GM19025 (cell line): Measurements from ENCODE around the gene ZBTB3.
"Not testable (repeated sequence)": the region's sequence is repeated elsewhere in the genome, so short reads cannot be mapped to it uniquely, and the experiment has no call there.

Experiments
- ATAC-seq: cut with Tn5 transposase; IDR thresholded peaks from one replicate; pipeline ENCODE4 v1.9.1; 2021; ENCODE audit warnings: mild to moderate bottlenecking, low read depth, moderate library complexity; ENCODE audit not compliant: unreplicated experiment

ZBTB3 gene

GRCh38 chr11:62757846-62758788 lies 4.2 kb upstream of the ZBTB3 start:
- no peak for ATAC-seq

- no peak for ATAC-seq
Observed at GRCh38 chr11:62755086-62755615, 1.2 kb upstream of the ZBTB3 start.

- no peak for ATAC-seq
Observed at GRCh38 chr11:62752994-62753735, 795 bp downstream of the ZBTB3 start.

DNA sequence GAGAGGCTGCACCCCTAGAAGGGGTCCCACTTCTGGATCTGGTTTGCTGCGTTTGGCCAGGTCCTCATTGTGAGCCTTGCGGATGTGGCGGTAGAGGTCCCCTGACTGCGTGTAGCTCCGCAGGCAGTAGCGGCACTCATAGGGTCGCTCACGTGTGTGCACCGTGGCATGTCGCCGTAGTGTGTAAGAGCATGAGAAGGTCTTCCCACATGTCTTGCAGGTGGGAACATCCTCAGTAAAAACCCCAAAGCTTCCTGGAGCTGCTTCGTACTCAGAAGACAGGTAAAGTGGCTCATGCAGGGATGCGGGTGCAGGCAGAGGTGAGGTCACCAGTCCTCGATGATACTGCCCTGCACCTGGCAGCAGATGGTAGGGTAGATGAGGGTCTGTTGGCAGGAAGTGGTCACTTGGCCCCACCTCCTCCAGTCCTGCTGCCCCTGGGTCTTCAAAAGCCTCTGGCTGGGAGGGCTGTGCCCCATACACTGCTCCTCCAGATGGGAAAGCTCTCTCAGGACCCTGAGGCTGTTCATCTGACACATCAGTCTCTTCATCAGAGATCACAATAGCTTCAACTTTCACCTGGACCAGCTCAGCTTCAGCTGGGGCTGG lies 1.7 kb downstream of the ZBTB3 start:
- no peak for ATAC-seq

DNA sequence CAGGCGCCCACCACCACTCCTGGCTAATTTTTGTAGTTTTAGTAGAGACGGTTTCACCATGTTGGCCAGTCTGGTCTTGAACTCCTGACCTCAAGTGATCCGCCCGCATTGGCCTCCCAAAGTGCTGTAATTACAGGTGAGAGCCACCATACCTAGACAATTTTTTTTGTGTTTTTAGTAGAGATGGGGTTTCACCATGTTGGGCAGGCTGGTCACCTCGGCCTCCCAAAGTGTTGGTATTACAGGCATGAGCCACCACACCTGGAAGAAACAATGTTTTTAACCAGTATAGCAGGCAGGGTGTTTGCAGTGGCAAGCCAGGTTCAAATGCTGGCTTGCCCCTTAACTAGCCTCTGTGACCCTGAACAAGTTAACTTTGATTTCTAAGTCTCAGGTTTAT lies 4.0 kb downstream of the ZBTB3 start:
- ATAC-seq, result not testable (repeated sequence)

DNA sequence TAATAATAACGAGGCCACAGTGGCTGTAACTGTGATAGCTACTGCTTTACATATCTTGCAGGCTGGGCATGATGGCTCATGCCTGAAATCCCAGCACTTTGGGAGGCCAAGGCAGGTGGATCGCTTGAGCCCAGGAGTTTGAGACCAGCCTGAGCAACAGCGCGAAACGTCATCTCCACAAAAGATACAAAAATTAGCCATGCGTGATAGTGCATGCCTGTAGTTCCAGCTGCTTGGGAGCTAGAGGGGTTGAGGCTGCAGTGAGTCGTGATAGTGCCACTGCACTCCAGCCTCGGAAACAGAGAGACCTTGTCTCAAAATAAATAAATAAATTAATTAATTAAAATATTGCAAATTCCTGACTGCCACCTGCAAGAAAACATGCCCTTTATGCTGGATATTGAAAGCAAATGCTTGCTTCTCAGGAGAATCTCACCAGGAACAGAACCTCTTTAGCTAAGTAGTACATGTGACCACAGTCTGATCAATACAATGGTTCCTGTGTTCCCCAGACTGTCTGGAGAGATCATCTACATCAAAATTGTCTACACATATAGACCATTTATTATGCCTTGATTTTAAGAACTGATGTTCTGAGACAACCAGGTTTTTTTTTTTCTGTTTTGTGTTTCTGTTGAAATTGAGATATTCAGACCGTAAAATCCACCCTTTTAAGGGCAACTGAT lies 6.3 kb downstream of the ZBTB3 start:
- ATAC-seq, result no peak

DNA sequence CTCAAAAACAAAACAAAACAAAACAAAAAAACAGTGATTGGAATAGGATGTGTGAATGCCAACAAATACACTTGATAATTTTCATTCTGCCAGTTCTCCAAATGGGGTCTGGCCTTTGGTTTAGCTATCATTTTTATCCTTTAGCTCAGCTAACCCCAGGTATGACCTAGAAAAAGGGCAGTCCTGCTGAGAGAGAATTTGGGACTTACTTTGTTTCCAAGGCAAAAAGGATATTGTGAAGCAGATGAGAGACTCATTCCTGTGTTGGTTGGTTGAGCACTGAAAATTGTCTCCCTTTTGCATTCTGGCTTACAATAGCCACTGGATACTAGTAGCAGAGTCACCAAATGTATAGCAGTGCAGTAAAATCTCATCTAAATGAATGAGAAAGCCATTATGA lies 16.8 kb downstream of the ZBTB3 start:
- no peak for ATAC-seq

GRCh38 chr11:62732830-62733229 lies 21.1 kb downstream of the ZBTB3 start:
- ATAC-seq, result no peak

DNA sequence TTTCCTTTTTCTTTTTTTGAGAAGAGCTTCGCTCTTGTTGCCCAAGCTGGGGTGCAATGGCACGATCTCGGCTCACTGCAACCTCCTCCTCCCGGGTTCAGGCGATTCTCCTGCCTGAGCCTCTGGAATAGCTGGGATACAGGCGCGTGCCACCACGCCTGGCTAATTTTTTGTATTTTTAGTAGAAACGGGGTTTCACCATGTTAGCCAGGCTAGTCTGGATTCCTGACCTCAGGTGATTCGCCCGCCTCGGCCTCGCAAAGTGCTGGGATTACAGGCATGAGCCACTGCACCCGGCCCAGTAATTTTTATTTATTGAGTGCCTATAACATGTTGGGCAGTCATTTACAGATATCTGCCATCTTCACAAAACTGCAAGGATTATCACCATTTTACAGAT lies 23.9 kb downstream of the ZBTB3 start:
- not testable (repeated sequence) for ATAC-seq

DNA sequence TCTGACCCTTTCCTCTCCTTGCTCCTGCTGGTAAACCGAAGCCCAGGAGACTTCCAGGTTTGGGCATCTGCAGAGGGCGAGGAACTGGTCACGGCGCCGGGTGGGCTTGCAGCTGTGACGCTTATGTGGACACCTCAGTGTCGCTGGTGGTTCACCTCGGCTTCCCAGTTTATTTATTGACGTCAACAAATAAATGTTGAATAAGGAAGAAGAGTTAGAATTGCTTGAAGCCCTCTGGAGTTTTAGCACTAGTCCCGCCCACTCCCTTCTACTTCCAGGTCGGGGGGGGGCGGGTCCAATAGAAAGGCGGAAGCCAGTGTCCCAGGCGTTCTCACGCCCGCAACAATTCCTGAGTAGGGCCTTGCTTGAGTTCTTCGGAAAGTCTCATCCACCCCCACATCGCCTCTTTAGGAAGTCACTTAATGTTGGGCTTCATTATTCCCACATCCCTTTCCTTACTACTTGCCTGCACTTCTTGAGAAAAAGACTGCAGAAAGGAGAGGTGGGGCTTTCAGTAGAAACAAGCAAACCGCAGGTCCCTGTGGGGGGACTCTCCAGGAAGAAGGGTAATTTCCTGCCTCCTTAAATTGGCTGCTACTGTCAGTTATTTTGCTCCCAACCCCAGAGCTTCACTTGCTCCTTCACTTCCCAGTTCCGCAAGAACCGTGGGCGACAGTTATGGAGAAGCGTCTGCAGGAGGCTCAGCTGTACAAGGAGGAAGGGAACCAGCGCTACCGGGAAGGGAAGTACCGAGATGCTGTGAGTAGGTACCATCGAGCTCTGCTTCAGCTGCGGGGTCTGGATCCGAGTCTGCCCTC lies 25.6 kb downstream of the ZBTB3 start, which contains the start of gene TTC9C:
Gene TTC9C, plus strand, starts transcription at position 316 of the 818 bp plus-strand sequence. Its CDS starts 363 bp downstream, at position 679.
- no peak for ATAC-seq

DNA sequence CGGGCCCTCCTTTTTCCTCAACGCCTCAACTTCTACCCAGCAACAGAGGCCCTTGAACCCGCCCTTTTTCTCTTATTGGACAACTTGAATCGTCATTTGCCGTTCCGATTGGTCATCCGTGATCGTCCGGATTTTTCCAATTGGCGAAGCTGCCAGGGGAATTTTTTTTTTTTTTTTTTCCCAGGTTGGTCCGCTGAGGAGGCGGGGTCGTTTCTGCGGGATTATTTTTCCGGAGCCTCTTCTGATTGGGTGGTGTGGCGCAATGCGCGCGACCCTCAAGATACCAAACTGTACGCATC lies 26.1 kb downstream of the ZBTB3 start:
- ATAC-seq, result peak; percentile 43

DNA sequence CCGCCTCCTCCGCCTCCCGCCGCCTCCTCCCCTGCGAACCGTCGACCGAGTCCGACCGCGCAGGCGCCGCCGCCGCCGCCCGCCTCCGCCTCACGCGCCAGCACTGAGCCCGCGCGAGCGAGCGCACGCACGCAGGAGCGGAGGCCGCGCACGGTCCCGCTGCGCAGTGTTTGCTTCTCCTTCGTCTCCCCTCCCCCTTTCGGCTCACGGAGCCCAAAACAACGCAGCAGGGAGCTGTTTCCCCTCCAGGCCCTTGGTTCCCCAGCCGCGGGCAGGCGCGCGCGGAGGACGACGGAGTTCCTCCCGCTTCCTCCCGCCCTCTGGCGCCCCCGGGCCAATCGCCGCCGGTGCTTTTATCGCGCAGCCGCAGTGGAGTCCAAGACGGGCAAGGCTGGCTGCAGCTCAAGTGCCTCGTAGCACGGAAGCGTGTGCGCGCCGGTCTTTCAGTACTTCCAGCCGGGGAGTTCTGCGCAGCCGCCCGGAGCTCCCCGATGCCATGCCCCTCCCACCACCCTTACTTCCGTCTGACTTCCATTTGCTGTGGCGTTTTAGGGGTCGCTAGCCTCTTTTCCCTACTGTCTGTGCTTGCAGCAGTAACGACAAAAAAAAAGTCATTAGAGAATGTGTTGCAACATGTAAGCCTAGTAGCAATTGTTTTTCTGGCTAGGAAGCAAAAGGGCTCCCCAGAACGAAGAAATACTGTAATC lies 26.6 kb downstream of the ZBTB3 start, which contains the start of gene HNRNPUL2:
Gene HNRNPUL2, minus strand, starts transcription at position 293 of the 707 bp plus-strand sequence. CDS start 301 bp downstream, outside the sequence.
- peak; percentile 58 for ATAC-seq

DNA sequence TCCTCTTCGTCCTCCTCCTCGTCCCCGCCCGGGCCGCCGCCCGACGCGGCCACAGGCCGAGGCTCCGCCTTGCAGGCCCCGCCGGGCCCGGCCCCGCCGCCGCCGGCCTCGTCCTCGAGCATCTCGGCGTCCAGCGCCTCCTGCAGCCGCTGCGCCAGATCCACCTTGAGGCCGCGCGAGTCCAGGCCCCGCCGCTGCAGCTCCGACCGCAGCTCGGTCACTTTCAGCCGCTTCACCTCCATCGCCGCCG lies 27.1 kb downstream of the ZBTB3 start:
- no peak for ATAC-seq

DNA sequence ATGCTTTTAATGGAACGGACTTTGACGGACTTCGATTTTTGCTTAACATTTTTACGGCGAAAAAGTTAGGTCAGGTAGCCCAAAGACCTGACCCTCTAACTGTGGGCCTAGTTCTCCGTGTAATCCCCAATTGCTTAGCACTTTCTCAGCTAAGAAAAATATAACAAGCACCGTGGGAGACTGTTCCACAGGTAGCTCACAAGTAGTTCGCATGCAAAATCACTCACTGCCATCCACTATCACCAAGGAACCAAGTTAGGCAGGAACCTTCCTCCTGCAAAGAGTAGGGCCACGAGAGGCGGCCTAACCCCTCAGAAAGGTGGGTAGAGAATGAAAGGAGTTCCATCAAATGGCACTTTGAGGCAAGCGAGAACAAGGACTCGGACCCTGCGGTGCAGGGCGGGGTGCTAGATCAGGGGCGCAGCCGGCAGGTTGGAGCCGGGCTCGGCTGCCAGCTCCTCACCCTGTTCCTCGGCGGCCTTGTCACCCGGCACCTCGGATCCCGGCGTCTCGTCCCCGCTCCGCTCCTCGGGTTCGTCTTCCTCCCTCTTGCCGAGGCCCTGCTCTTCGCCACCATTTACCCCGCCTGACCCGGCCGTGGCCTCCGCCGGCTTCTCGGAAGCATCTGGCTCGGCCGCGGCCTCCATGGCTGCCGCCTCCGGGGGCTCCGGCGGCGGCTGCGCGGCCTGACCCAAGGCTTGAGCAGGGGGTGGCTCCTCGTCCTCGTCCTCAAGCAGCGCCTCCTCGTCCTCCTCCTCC lies 27.6 kb downstream of the ZBTB3 start:
- ATAC-seq, result no peak

- no peak for ATAC-seq
Observed at GRCh38 chr11:62725646-62726045, 28.3 kb downstream of the ZBTB3 start.

DNA sequence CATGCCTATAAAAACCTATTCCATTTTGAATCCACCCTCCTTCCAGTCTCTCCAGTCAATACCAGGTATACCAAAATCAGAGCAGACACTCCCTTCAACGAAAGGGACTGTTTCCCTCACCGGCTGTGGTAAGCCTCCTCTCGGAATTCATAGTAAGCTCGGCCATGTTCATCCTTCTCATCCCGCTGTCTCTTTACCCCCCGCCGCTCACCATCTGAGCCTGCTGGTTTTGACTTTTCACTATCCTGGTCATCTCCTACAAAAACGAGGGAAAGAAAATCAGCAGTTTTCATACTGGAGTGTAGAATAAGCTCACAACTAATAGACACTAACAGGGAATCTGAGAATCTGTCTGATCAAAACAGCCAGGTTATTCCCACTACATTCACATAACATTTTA lies 29.8 kb downstream of the ZBTB3 start:
- ATAC-seq, result no peak

DNA sequence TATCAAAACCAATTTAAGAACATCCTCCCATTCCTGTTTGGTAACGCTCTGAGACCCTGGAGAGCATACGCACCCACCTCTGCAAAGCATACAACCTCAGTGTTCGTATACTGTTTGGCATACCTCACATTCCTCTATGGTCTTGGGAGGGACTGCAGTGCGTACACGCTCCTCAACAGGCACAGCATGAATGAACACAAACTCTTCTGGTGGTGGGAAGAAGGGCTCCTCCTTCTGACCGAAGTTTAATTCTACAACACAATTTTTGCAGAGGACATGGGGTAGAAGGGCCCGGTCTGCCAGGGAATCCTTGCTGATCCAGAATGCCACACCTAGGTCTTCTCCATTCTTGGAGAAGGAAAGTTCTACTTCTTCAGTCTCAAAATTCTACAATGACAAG lies 32.0 kb downstream of the ZBTB3 start:
- no peak for ATAC-seq

- no peak for ATAC-seq
Observed at GRCh38 chr11:62719302-62719978, 34.5 kb downstream of the ZBTB3 start.
